Mesothelial cell of epicardium (in vitro differentiated cells): Measurements from ENCODE around the gene USP6NL. TPM values are rescaled to one million over a fixed set of nuclear protein-coding genes. Genes with fewer than 3 reads are reported as not detected.

Experiments
- DNase-seq, 2 experiments: peaks; one replicate each; pipeline ENCODE4 v3.0.0; 2021; ENCODE audit warnings: low spot score in 2 of 2; ENCODE audit not compliant: unreplicated experiment in 2 of 2
- H3K27ac Mint-ChIP-seq: 2 replicates; pipeline ENCODE4 v1.8.0; 2021; ENCODE audit warnings: mixed read lengths
- H3K27me3 Mint-ChIP-seq: 2 replicates; pipeline ENCODE4 v1.8.0; 2021; ENCODE audit warnings: low read depth, mixed read lengths
- H3K36me3 Mint-ChIP-seq: 2 replicates; pipeline ENCODE4 v1.8.0; 2021; ENCODE audit warnings: mixed read lengths
- H3K4me1 Mint-ChIP-seq: 2 replicates; pipeline ENCODE4 v1.8.0; 2021; ENCODE audit warnings: mixed read lengths
- H3K4me3 Mint-ChIP-seq: 2 replicates; pipeline ENCODE4 v1.8.0; 2021; ENCODE audit warnings: mild to moderate bottlenecking, moderate library complexity, mixed read lengths
- H3K9me3 Mint-ChIP-seq: 2 replicates; pipeline ENCODE4 v1.8.0; 2021; ENCODE audit warnings: mixed read lengths
- total RNA-seq: library from RNA; stranded (reverse); gene quantifications from 3 replicates; pipeline ENCODE4 v1.2.1, GENCODE V29; 2021
- TF ChIP-seq, protein P1 (sequence below): fragments of 200-600 bp; sonication (generic); IDR thresholded peaks from one replicate; pipeline ENCODE4 v1.5.0; 2021; ENCODE audit warnings: antibody characterized with exemption; ENCODE audit not compliant: unreplicated experiment

The USP6NL gene
- total RNA-seq, 1 donor from 2014 or later, result 35.8 TPM

DNA sequence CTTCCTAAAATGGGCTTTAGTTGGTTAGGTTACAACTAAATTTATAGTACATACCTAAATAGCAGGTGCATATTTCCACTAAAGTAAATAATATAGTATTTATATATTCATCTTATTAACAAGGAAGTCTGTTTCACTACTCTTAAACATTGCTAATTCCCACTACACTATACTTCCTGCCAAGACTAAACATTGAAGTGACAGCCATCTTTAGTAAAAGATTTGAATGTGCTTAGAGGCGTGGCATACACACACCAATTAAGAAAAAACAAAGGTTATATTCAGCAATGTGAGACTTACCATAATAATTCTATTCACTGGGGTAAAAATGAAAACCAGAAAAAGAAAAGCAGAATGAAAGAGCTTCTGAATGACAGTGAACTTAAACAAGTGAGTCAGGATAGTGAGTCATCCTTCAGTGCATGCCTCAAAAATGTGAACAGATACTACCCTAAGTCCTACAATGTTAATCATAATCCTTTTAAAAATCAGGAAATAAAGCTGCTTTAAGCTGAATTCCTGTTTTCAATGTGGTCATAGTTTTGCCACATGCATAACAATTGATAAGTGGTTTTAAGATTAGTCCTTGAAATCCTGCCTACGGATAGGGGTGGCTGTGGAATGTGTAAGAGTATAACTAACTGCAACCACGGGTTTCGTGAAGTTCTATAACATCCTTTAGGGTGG lies 59.4 kb downstream of the USP6NL start:
- Mint-ChIP-seq H3K4me1 (peaks cover 17% of the 10 kb centered on the region), H3K9me3 (peaks cover 22% of the 10 kb centered on the region), H3K27me3 (no peaks in the 10 kb centered on the region), H3K36me3 (peaks cover 23% of the 10 kb centered on the region), H3K27ac (peak overlapping the region; percentile 95), H3K4me3 (no peak overlapping the region)
- DNase-seq, result no peak
- TF ChIP-seq, protein P1, sequence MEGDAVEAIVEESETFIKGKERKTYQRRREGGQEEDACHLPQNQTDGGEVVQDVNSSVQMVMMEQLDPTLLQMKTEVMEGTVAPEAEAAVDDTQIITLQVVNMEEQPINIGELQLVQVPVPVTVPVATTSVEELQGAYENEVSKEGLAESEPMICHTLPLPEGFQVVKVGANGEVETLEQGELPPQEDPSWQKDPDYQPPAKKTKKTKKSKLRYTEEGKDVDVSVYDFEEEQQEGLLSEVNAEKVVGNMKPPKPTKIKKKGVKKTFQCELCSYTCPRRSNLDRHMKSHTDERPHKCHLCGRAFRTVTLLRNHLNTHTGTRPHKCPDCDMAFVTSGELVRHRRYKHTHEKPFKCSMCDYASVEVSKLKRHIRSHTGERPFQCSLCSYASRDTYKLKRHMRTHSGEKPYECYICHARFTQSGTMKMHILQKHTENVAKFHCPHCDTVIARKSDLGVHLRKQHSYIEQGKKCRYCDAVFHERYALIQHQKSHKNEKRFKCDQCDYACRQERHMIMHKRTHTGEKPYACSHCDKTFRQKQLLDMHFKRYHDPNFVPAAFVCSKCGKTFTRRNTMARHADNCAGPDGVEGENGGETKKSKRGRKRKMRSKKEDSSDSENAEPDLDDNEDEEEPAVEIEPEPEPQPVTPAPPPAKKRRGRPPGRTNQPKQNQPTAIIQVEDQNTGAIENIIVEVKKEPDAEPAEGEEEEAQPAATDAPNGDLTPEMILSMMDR, result no peak

DNA sequence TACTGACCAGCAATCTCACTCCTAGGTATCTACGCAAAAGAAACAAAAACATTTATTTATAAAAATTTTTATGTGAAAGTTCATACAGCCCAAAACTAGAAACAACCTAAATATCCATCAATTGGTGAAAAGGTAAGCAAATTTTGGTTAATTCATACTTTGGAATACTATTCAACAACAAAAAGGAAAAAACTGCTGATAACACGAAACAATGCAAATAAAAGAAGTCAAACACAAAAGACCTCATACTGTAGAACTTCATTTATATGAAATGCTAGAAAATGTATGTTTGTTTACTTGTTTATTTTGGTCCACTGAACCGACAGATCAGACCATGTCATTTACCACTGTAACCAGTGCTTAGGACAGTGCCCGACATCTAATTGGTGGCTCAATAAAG lies 60.3 kb downstream of the USP6NL start:
- peaks cover 13% of the 10 kb centered on the region for H3K9me3 Mint-ChIP-seq
- peak overlapping the region; percentile 77 for H3K27ac Mint-ChIP-seq
- H3K27me3 Mint-ChIP-seq, result no peaks in the 10 kb centered on the region
- H3K4me3 Mint-ChIP-seq, result no peak overlapping the region
- no peak for DNase-seq
- H3K36me3 Mint-ChIP-seq, result peaks cover 16% of the 10 kb centered on the region
- H3K4me1 Mint-ChIP-seq, result peaks cover 25% of the 10 kb centered on the region
- TF ChIP-seq, protein P1, result no peak

DNA sequence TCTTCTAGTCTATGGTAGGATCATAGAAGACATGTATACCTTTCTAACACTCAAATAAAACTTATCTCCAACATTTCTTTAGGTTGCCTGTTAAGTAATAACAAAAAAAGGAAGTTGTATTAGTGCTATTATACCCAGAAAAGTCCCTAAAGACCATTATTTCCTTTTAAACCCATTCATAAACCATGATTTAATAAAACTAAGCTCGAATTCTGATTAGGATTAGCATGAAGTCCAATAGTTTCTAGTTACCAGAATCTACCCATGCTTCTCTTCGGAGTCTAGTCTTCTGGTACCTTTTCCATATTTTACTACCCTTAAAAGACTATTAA lies 62.7 kb downstream of the USP6NL start:
- DNase-seq, result no peak
- Mint-ChIP-seq H3K36me3 (no peaks in the 10 kb centered on the region), H3K4me3 (no peak overlapping the region), H3K27me3 (no peaks in the 10 kb centered on the region), H3K27ac (no peak overlapping the region), H3K9me3 (no peaks in the 10 kb centered on the region), H3K4me1 (peaks cover 33% of the 10 kb centered on the region)
- TF ChIP-seq, protein P1, result no peak

DNA sequence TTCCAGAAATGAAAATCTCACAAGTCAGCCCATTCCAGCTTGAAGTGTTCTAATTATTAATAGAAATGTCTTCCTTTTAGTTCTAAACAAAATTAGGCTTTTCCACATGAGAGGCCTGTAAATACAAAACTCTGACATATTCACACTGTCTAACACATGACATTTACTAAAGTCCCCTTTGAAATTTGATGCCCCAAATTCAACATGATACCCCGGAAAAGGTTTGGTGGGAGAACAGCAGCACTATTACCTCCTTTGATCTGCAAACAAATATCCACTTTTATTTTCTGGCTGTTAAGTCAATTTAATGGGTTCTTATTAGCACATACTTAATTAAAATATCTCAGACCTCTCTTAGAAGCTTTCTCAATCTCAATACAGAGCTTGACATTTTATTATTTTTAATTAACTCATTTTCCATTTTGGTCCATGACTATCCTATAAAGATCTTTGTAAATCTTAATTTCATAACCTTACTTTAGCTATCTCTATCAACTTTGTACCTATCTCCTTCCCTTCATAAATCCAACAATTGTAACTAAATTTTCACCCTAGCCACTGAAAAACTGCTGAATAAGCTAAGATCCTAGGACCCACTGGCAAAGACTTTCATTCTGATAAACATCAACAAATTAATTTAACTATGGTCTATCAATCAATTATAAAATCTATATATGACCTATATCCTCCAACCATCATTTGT lies 63.2 kb downstream of the USP6NL start:
- peak overlapping the region; percentile 31 for H3K27ac Mint-ChIP-seq
- DNase-seq, result no peak
- H3K4me3 Mint-ChIP-seq, result no peak overlapping the region
- TF ChIP-seq, protein P1, result no peak
- peaks cover 33% of the 10 kb centered on the region for H3K4me1 Mint-ChIP-seq
- H3K27me3 Mint-ChIP-seq, result no peaks in the 10 kb centered on the region
- H3K9me3 Mint-ChIP-seq, result no peaks in the 10 kb centered on the region
- H3K36me3 Mint-ChIP-seq, result no peaks in the 10 kb centered on the region

DNA sequence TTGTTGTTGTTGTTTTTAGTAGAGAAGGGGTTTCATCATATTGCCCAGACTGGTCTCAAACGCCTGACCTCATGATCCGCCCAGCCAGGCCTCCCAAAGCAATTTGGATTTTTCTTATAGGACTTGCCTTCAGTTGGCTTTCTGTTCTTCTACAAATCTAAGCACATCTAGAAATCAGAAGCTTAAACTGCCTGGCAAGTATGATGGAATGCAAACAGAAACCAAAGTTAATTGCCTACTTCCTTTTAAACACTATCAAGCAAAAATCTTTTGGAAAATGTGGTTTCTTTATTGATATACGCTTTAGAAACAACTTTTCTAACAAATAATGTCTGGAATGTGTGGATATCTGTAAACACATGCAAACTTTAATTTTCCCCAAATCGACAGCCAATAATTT lies 64.9 kb downstream of the USP6NL start:
- no peaks in the 10 kb centered on the region for H3K27me3 Mint-ChIP-seq
- H3K4me3 Mint-ChIP-seq, result no peak overlapping the region
- no peaks in the 10 kb centered on the region for H3K36me3 Mint-ChIP-seq
- H3K9me3 Mint-ChIP-seq, result no peaks in the 10 kb centered on the region
- peaks cover 32% of the 10 kb centered on the region for H3K4me1 Mint-ChIP-seq
- DNase-seq, result no peak
- TF ChIP-seq, protein P1, result no peak
- H3K27ac Mint-ChIP-seq, result peak overlapping the region; percentile 79
